ENCODE measurements around the gene ELOVL3.

DNA sequence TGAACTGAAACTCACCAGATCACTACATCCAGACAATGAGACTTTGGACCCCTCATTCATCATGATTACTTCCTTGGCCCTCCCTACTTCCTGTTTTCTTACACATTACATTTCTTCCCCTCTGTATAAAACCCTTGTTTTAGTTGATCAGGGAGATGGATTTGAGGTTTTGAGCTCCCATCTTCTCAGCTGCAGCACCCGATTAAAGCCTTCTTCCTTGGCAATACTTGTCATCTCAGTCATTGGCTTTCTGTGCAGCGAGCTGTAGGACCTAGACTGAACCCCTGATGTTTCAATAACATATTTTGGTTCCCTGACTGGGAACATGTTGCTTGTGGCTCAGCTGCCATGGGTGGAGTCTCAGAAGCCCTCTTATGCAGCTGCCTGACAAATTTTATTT lies 40.8 kb upstream of the ELOVL3 start:
- TF ChIP-seq, protein P1, sequence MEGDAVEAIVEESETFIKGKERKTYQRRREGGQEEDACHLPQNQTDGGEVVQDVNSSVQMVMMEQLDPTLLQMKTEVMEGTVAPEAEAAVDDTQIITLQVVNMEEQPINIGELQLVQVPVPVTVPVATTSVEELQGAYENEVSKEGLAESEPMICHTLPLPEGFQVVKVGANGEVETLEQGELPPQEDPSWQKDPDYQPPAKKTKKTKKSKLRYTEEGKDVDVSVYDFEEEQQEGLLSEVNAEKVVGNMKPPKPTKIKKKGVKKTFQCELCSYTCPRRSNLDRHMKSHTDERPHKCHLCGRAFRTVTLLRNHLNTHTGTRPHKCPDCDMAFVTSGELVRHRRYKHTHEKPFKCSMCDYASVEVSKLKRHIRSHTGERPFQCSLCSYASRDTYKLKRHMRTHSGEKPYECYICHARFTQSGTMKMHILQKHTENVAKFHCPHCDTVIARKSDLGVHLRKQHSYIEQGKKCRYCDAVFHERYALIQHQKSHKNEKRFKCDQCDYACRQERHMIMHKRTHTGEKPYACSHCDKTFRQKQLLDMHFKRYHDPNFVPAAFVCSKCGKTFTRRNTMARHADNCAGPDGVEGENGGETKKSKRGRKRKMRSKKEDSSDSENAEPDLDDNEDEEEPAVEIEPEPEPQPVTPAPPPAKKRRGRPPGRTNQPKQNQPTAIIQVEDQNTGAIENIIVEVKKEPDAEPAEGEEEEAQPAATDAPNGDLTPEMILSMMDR (IDR thresholded peaks at IDR 0.05 in 2 of 3, conservative IDR thresholded peaks at IDR 0.05 in 1 of 3; ENCODE audit: insufficient read depth in 2 of 3, low read depth in 1 of 3, low read length in 3 of 3): no peak
- TF ChIP-seq POLR2AphosphoS5 (IDR thresholded peaks at IDR 0.05; ENCODE audit: control insufficient read depth, insufficient read depth, low read depth, low read length) (no peak), SRF (CRISPR knock-in tag; IDR thresholded peaks at IDR 0.05) (no peak), KAT8 (IDR thresholded peaks at IDR 0.05; ENCODE audit: low read depth) (no peak), SIN3B (IDR thresholded peaks at IDR 0.05; ENCODE audit: low read depth) (no peak), IRF2 (CRISPR knock-in tag; IDR thresholded peaks at IDR 0.05) (no peak), CAMTA2 (CRISPR knock-in tag; conservative IDR thresholded peaks at IDR 0.05) (no peak), RBM22 (IDR thresholded peaks at IDR 0.05; ENCODE audit: low read depth, low read length, poor library complexity, severe bottlenecking) (no peak), POLR2A (conservative IDR thresholded peaks at IDR 0.05) (no peak), SREBF2 (CRISPR knock-in tag; IDR thresholded peaks at IDR 0.05) (no peak), ZNF324 (CRISPR knock-in tag; IDR thresholded peaks at IDR 0.05) (no peak)
- TF ChIP-seq, protein P2, sequence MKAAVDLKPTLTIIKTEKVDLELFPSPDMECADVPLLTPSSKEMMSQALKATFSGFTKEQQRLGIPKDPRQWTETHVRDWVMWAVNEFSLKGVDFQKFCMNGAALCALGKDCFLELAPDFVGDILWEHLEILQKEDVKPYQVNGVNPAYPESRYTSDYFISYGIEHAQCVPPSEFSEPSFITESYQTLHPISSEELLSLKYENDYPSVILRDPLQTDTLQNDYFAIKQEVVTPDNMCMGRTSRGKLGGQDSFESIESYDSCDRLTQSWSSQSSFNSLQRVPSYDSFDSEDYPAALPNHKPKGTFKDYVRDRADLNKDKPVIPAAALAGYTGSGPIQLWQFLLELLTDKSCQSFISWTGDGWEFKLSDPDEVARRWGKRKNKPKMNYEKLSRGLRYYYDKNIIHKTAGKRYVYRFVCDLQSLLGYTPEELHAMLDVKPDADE (conservative IDR thresholded peaks at IDR 0.05; ENCODE audit: control insufficient read depth, low read depth, low read length): no peak

Measured in K562 (cell line).